CD14-positive monocyte (primary cell): ENCODE data around the gene DPYD. TPM values are rescaled to one million over a fixed set of nuclear protein-coding genes. Genes with fewer than 3 reads are reported as not detected.

Source experiments
- DNase-seq, 3 donors: peaks; one replicate each; pipeline ENCODE4 v3.0.0-alpha.2; 2011 to 2022
- H2AFZ ChIP-seq: 2 replicates; pipeline ENCODE4 v1.6.0; 2012; ENCODE audit warnings: mild to moderate bottlenecking, low read depth, low read length, inconsistent platforms; ENCODE audit not compliant: insufficient read depth, poor library complexity, severe bottlenecking
- H3K27ac ChIP-seq, 2 donors: 1 replicate in 1 of 2; 2 replicates in 1 of 2; pipeline ENCODE4 v1.5.1; 2012 to 2013; ENCODE audit warnings: low read length in 2 of 2, control low read depth in 1 of 2, inconsistent platforms in 1 of 2, low read depth in 1 of 2, mild to moderate bottlenecking in 1 of 2
- H3K27me3 ChIP-seq, 2 donors: one replicate each; pipeline versions ENCODE4 v1.6.0 to v1.6.1; 2011 to 2013; ENCODE audit warnings: low read length in 2 of 2; ENCODE audit not compliant: control insufficient read depth in 2 of 2, insufficient read depth in 2 of 2
- H3K36me3 ChIP-seq, 2 donors: replicated peaks in 1 of 2; 1 replicate in 1 of 2; 2 replicates in 1 of 2; pipeline versions ENCODE4 v1.5.1 to v1.6.1; 2012 to 2013; ENCODE audit warnings: low read length in 2 of 2, control low read depth in 1 of 2, inconsistent platforms in 1 of 2, mild to moderate bottlenecking in 1 of 2; ENCODE audit not compliant: insufficient read depth in 2 of 2, control insufficient read depth in 1 of 2
- H3K4me1 ChIP-seq, 2 donors: 1 replicate in 1 of 2; 2 replicates in 1 of 2; pipeline versions ENCODE4 v1.5.1 to v1.6.1; 2012 to 2013; ENCODE audit warnings: low read length in 2 of 2, control low read depth in 1 of 2, inconsistent platforms in 1 of 2, mild to moderate bottlenecking in 1 of 2, moderate library complexity in 1 of 2; ENCODE audit not compliant: insufficient read depth in 2 of 2, control insufficient read depth in 1 of 2
- H3K4me2 ChIP-seq: replicated peaks from 2 replicates; pipeline ENCODE3; 2012; ENCODE audit warnings: low read length, moderate library complexity, mild to moderate bottlenecking; ENCODE audit not compliant: poor library complexity, severe bottlenecking; ENCODE audit errors: extremely low read depth
- H3K4me3 ChIP-seq, 3 experiments: fragments of 200-600 bp in 1 of 3; sonication (generic) in 1 of 3; replicated peaks in 1 of 3; 1 replicate in 2 of 3; 2 replicates in 1 of 3; pipeline ENCODE4 v1.5.1; 2011 to 2013; ENCODE audit warnings: low read length in 3 of 3, mild to moderate bottlenecking in 3 of 3, control low read depth in 2 of 3, low read depth in 2 of 3, inconsistent platforms in 1 of 3, moderate library complexity in 1 of 3
- H3K79me2 ChIP-seq: 2 replicates; pipeline ENCODE4 v1.6.0; 2012; ENCODE audit warnings: mild to moderate bottlenecking, control low read depth, inconsistent platforms, low read length, moderate library complexity; ENCODE audit not compliant: insufficient read depth
- H3K9ac ChIP-seq: 2 replicates; pipeline ENCODE4 v1.6.0; 2017; ENCODE audit warnings: low read length, mild to moderate bottlenecking; ENCODE audit not compliant: insufficient read depth, poor library complexity, severe bottlenecking
- H3K9me3 ChIP-seq, 2 donors: replicated peaks in 1 of 2; 1 replicate in 1 of 2; 2 replicates in 1 of 2; pipeline versions ENCODE4 v1.5.1 to v1.6.1; 2012 to 2013; ENCODE audit warnings: low read length in 2 of 2, control low read depth in 1 of 2; ENCODE audit not compliant: control insufficient read depth in 1 of 2, insufficient read depth in 1 of 2
- H4K20me1 ChIP-seq: 2 replicates; pipeline ENCODE4 v1.6.0; 2012; ENCODE audit warnings: mild to moderate bottlenecking, low read length, control low read depth, moderate library complexity; ENCODE audit not compliant: insufficient read depth
- H3K27ac Mint-ChIP-seq, 7 donors: one replicate each; pipeline ENCODE4 v1.8.0; 2020; ENCODE audit warnings: mild to moderate bottlenecking in 7 of 7, mixed read lengths in 7 of 7, moderate library complexity in 6 of 7, inconsistent platforms in 2 of 7
- H3K27me3 Mint-ChIP-seq, 3 donors: one replicate each; pipeline ENCODE4 v1.8.0; 2021 to 2022; ENCODE audit warnings: low read depth in 3 of 3, mild to moderate bottlenecking in 3 of 3, mixed read lengths in 3 of 3, moderate library complexity in 3 of 3, inconsistent platforms in 1 of 3
- H3K36me3 Mint-ChIP-seq, 2 donors: one replicate each; pipeline ENCODE4 v1.8.0; 2020; ENCODE audit warnings: mixed read lengths in 2 of 2, inconsistent platforms in 1 of 2, mild to moderate bottlenecking in 1 of 2
- H3K4me1 Mint-ChIP-seq: one replicate; pipeline ENCODE4 v1.8.0; 2020; ENCODE audit warnings: mild to moderate bottlenecking, mixed read lengths
- H3K4me3 Mint-ChIP-seq, 2 donors: one replicate each; pipeline ENCODE4 v1.8.0; 2020; ENCODE audit warnings: mild to moderate bottlenecking in 2 of 2, mixed read lengths in 2 of 2, moderate library complexity in 1 of 2
- H3K9me3 Mint-ChIP-seq, 7 donors: one replicate each; pipeline ENCODE4 v1.8.0; 2020 to 2022; ENCODE audit warnings: mixed read lengths in 7 of 7, mild to moderate bottlenecking in 6 of 7, moderate library complexity in 6 of 7, inconsistent platforms in 2 of 7
- CTCF ChIP-seq: fragments of 200-600 bp; IDR thresholded peaks from one replicate; pipeline ENCODE4 v1.8.0; 2022; ENCODE audit warnings: antibody characterized with exemption, mild to moderate bottlenecking
- WGBS: methylation state at CpG from one replicate; pipeline ENCODE4 v1.1.5; 2013; ENCODE audit warnings: missing lambda C conversion rate; ENCODE audit not compliant: insufficient coverage; 5-methylcytosine and 5-hydroxymethylcytosine counted together
- intact Hi-C, 2 donors: fragments of 100-400 bp; cut with micrococcal nuclease; formaldehyde crosslinking; loops; one replicate each; pipeline versions ENCODE4 v1.15.0 to v1.15.1; 2023
- polyA plus RNA-seq, 3 donors: library from polyadenylated mRNA; depleted of rRNA in 1 of 3; unstranded in 2 of 3; stranded (reverse) in 1 of 3; fragments of 300-500 nt in 2 of 3; fragments of >200 nt in 1 of 3; fragmentation: Illumina TruSeq in 2 of 3; gene quantifications; 1 replicate in 2 of 3; 2 replicates in 1 of 3; pipeline ENCODE4 v1.2.3, GENCODE V29; 2012 to 2021

Gene DPYD
- polyA plus RNA-seq, 3 donors, result 87.6 to 171 (median 144) TPM

DNA sequence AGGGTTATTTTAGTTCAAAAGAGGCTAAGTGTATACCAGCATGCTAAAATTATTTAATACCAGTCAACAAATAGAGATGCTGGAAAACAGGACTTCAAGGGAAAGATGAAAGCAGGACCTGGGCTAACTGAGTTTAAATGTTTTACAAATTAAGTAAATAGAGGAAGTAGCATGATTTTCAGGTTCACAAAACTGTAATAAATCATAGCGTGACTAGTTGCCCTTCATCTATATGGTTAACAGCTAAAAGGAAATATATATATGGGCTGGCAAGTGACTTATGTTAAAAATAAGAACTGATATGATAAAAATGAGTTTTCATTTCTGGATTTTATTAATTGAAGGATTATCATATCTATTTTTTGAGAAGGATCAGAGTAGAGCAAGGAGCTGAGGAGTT, 25.6 kb downstream of the DPYD start:
- Histone ChIP-seq H3K36me3 (peaks cover 5 to 21% of the 10 kb centered on the region in 2 donors), H3K9ac (no peak overlapping the region), H4K20me1 (peaks cover 82% of the 10 kb centered on the region), H3K4me1 (peaks cover 9 to 15% of the 10 kb centered on the region in 2 donors), H3K27ac (no peak overlapping the region), H3K27me3 (no peaks in the 10 kb centered on the region), H3K79me2 (peaks cover 98% of the 10 kb centered on the region), H3K9me3 (peaks cover 4 to 6% of the 10 kb centered on the region in 2 donors), H3K4me2 (no peak overlapping the region), H3K4me3 (no peak overlapping the region), H2AFZ (no peak overlapping the region)
- WGBS, result no CpG with 5 or more reads among the region's 1 CpG
- TF ChIP-seq CTCF, result no peak
- H3K4me3 Mint-ChIP-seq, result no peak overlapping the region
- H3K36me3 Mint-ChIP-seq, result peaks cover 13 to 16% of the 10 kb centered on the region in 2 donors
- peak overlapping the region in 2 of 7 donors; percentile 35 to 49 for H3K27ac Mint-ChIP-seq
- H3K4me1 Mint-ChIP-seq, result peaks cover 40% of the 10 kb centered on the region
- intact Hi-C loops, result no loop called here
- peak in 2 of 3 donors; percentile 39 to 54 for DNase-seq
- peaks cover 2 to 10% (median 8%) of the 10 kb centered on the region in 7 donors for H3K9me3 Mint-ChIP-seq
- H3K27me3 Mint-ChIP-seq, result peaks cover 0 to 2% (median 0%) of the 10 kb centered on the region in 3 donors

GRCh38 chr1:97893844-97894243, 27.0 kb downstream of the DPYD start:
- Histone ChIP-seq H4K20me1 (peaks cover 96% of the 10 kb centered on the region), H3K4me3 (no peak overlapping the region), H3K79me2 (peaks cover 98% of the 10 kb centered on the region), H2AFZ (no peak overlapping the region), H3K9me3 (peaks cover 5 to 6% of the 10 kb centered on the region in 2 donors), H3K9ac (no peak overlapping the region), H3K4me2 (no peak overlapping the region), H3K27ac (peak overlapping the region in 1 of 2 donors; percentile 16), H3K36me3 (peaks cover 2 to 11% of the 10 kb centered on the region in 2 donors), H3K27me3 (no peaks in the 10 kb centered on the region), H3K4me1 (peaks cover 3 to 6% of the 10 kb centered on the region in 2 donors)
- Mint-ChIP-seq H3K36me3 (peaks cover 9 to 14% of the 10 kb centered on the region in 2 donors), H3K27me3 (peaks cover 0 to 2% (median 0%) of the 10 kb centered on the region in 3 donors), H3K27ac (peak overlapping the region in 1 of 7 donors; percentile 3), H3K4me1 (peaks cover 30% of the 10 kb centered on the region), H3K9me3 (peaks cover 1 to 14% (median 7%) of the 10 kb centered on the region in 7 donors), H3K4me3 (no peak overlapping the region)
- DNase-seq, result no peak
- intact Hi-C loops, result no loop called here
- no peak for TF ChIP-seq CTCF
